LNCAP (cell line): ENCODE measurements around the gene ANKRD44.

ENCODE experiments used
- CTCF ChIP-seq: fragments of 450-650 bp; IDR thresholded peaks from 2 replicates; pipeline ENCODE4 v1.5.1; 2017; ENCODE audit warnings: mild to moderate bottlenecking

ANKRD44 gene

GRCh38 chr2:197212344-197213262, 98.0 kb downstream of the ANKRD44 start:
- no peak for TF ChIP-seq CTCF

GRCh38 chr2:197211881-197212342, 98.7 kb downstream of the ANKRD44 start:
- no peak for TF ChIP-seq CTCF

- TF ChIP-seq CTCF = no peak
Observed at GRCh38 chr2:197210430-197210829, 100.2 kb downstream of the ANKRD44 start.

- TF ChIP-seq CTCF = no peak
Observed at GRCh38 chr2:197209742-197210408, 100.7 kb downstream of the ANKRD44 start.

GRCh38 chr2:197209246-197209645, 101.3 kb downstream of the ANKRD44 start:
- no peak for TF ChIP-seq CTCF

- no peak for TF ChIP-seq CTCF
Observed at GRCh38 chr2:197208841-197209240, 101.7 kb downstream of the ANKRD44 start.

- TF ChIP-seq CTCF = no peak
Observed at GRCh38 chr2:197208024-197208423, 102.6 kb downstream of the ANKRD44 start.
